ENCODE results near the gene CYP2C19.
"Not testable (repeated sequence)": the region's sequence is repeated elsewhere in the genome, so short reads cannot be mapped to it uniquely, and the experiment has no call there.

CYP2C19 gene

GRCh38 chr10:94762393-94762792, at the start of gene CYP2C19:
TSS of gene CYP2C19 (plus strand) at chr10:94762681. CDS start at chr10:94762706, 25 bp downstream.
- no peak for DNase-seq

DNA sequence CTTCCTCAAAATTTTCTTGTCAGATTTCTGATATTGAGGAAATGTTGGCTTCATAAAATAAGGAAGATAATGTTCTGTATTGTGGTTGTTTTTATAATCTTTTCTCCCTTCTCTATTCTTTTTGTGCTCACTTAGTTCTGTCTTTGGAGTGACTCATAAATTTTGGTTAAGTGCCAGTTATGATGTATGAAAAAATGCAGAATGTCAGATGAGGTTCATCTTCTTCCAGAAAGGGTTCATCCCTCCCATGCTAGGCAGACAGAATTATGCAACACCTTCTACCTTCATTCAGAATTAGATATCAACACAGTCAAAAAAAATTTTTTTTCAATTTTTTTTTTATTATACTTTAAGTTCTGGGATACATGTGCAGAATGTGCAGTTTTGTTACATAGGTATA, 36.6 kb upstream of the CYP2C19 start:
- DNase-seq: no peak

- DNase-seq: no peak
Observed at GRCh38 chr10:94735197-94735596, 27.3 kb upstream of the CYP2C19 start.

DNA sequence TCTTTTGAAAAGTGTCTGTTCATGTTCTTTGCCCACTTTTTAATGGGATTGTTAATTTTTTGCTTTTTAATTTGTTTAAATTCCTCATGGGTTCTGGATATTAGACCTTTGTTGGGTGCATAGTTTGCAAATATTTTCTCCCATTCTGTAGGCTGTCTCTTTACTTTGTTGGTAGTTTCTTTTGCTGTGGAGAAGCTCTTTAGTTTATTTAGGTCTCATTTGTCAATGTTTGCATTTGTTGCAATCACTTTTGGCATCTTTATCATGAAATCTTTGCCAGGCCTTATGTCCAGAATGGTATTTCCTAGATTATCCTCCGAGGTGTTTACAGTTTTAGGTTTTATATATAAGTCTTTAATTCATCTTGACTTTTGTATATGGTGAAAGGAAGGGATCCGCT, 23.9 kb upstream of the CYP2C19 start:
- no peak for DNase-seq

- DNase-seq: no peak
Observed at GRCh38 chr10:94747137-94747536, 15.3 kb upstream of the CYP2C19 start.

GRCh38 chr10:94747838-94748237, 14.6 kb upstream of the CYP2C19 start:
- DNase-seq: no peak

DNA sequence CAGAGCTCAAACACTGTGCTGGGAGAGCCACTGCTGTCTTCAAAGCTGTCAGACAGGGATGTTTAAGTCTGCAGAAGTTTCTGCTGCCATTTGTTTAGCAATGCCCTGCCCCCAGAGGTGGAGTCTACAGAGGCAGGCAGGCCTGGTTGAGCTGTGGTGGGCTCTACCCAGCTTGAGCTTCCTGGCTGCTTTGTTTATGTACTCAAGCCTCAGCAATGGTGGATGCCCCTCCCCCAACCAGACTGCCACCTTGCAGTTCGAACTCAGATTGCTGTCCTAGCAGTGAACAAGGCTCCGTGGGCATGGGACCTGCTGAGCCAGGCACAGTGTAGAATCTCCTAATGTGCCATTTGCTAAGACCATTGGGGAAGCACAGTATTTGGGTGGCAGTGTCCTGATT, 4.6 kb upstream of the CYP2C19 start:
- no peak for DNase-seq

DNA sequence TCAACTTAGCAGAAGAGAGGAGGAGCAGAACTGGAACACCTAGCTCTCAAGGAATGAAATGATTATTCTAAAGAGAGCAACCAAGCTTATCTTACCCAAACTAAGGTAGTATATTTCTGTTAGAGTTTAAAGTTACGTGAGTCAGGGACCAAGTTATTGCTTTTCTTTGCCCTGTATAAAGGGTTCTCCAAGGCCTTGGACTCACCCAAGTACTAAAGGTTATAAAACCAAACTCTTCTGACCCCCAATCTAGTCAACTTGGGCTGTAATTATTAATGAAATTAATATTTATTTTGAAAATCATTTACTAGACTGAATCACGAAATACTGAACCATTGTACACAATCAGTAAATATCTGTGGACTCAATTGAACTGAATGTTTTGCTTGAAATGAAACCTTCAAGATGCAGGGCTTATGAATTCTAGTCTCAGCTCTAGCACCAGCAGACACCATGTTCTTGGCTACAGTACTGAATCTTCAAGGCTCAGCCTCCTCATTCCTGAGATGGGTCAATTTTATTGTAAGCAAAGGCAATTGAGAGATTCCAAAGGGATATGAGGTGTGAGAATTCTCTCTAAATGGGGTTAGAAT, 1.8 kb upstream of the CYP2C19 start:
- no peak for DNase-seq

- DNase-seq: not testable (repeated sequence)
Observed at GRCh38 chr10:94775425-94775824, 12.9 kb downstream of the CYP2C19 start.

DNA sequence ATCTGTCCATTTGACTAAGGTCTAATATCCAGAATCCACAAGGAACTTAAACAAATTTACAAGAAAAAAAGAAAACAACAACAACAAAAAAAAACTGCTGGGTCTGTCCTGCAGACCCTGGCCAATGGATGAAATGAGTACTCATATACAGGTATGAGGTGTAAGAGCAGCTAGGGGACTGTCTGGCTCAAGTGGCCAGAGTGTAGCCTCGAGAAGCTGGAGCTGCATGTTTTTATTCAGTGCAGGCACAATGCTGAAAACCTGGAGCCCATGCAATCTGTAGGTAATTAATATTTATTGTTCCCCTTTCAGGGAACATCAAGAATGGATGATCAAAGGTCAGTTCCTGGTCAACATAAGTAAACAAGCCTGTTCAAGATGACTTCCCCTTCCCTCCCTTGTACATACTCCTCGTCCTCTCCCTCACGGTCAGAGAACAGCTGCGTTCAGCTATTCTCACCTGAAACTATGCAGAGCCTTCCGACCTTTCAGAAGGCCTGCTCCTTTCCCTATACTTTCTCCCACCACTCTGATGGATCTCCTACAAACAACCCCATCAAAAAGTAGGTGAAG, 15.5 kb downstream of the CYP2C19 start:
- no peak for DNase-seq

DNA sequence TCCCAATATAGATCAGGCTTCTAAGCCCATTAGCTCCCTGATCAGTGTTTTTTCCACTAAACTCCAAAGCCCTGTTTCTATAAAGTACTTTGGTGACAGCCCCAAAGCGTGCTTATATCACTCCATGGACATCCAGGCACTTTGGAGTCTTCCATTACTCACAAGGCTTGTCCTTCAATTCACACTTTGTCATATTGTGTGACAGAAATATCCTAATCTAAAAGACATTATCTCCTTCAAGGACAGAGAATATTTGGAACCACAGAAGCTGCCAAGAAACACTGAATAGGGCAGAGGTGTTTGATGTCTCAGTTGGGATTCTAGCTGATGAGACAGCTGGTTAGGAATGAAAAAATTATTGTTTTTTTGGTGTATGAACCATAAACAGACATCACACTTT, 18.4 kb downstream of the CYP2C19 start:
- DNase-seq: no peak

DNA sequence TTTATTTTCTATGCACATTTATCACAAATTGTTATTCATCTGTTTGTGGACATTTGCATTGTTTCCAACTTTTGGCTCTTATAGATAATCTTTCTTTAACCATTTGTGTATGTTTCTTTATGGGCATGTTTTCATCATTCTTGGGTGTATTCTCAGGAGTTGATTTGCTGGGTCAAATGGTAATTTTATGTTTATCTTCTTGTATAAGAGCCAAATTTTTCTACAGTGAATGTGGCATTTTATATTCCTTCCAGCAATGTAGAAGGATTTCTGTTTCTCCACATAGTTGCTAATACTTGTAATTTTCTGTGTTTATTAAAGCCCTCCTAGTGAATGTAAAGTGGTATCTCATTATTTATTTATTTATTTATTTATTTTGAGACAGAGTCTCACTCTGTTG, 21.8 kb downstream of the CYP2C19 start:
- no peak for DNase-seq

DNA sequence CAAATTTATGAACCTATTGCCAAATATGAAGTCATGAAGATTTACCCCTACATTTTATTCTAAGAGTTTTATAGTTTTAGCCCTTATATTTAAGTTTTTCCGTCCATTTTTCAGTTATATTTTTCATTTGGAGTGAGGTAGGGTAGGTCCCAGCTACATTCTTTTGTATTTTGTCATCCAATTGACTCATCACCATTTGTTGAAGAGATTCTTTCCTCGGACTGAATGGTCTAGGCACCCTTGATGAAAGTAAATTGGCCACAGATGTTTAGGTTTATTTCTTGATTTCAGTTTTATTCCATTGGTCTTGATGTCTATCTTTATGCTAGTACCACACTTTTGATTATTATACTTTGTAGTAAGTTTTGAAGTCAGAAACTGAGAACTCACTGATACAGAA, 22.7 kb downstream of the CYP2C19 start:
- DNase-seq: no peak

- not testable (repeated sequence) for DNase-seq
Observed at GRCh38 chr10:94800551-94800950, 38.1 kb downstream of the CYP2C19 start.

- no peak for DNase-seq
Observed at GRCh38 chr10:94803307-94803706, 40.8 kb downstream of the CYP2C19 start.

DNA sequence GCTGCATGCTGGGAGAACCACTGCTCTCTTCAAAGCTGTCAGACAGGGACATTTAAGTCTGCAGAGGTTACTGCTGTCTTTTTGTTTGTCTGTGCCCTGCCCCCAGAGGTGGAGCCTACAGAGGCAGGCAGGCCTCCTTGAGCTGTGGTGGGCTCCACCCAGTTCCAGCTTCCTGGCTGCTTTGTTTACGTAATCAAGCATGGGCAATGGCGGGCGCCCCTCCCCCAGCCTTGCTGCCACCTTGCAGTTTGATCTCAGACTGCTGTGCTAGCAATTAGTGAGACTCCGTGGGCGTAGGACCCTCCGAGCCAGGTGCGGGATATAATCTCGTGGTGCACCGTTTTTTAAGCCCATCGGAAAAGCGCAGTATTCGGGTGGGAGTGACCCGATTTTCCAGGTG, 67.5 kb downstream of the CYP2C19 start:
- DNase-seq: not testable (repeated sequence)

GRCh38 chr10:94846204-94846603, 83.7 kb downstream of the CYP2C19 start:
- DNase-seq: no peak

- no peak for DNase-seq
Observed at GRCh38 chr10:94850766-94851165, 88.3 kb downstream of the CYP2C19 start.

DNA sequence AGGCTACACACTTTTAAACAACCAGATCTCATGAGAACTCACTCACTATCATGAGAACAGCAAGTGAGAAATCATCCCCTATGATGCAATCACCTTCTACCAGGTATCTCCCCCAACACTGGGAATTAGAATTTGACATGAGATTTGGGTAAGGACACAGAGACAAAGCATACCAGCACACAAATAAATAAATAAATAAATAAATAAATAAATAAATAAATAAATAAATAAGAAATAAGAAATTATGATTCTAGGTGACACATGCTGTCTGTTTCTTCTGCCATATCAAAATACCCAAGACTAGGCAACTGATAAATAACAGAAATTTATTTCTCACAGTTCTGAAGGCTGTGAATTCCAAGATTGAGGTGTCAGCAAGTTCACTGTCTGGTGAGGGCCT, 88.8 kb downstream of the CYP2C19 start:
- no peak for DNase-seq

DNA sequence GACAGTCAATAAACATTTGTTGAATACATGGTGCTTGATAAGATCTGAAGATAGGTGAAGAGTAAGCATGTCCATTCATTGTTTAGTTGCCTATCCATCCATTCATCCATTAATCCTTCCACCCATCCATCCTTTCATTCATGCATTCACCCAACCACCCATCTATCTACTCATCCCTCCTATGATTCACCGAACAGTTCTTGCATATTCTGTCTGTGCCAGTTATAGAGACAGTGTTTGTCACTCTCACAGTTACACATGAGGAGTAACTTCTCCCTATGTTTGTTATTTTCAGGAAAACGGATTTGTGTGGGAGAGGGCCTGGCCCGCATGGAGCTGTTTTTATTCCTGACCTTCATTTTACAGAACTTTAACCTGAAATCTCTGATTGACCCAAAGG, 90.0 kb downstream of the CYP2C19 start:
- DNase-seq: no peak

- no peak for DNase-seq
Observed at GRCh38 chr10:94853065-94853464, 90.6 kb downstream of the CYP2C19 start.

DNA sequence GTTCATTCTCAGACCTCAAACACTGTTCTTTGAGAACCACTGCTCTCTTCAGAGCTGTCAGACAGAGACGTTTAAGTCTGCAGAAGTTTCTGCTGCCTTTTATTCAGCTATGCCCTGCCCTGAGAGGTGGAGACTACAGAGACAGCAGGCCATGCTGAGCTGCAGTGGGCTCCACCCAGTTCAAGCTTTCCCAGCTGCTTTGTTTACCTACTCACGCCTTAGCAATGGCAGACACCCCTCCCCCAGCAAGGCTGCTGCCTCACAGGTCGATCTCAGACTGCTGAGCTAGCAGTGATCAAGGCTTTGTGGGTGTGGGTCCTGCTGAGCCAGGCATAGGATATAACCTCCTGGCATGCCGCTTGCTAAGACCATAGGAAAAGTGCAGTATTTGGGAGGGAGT, 95.5 kb downstream of the CYP2C19 start:
- no peak for DNase-seq

- no peak for DNase-seq
Observed at GRCh38 chr10:94859086-94859485, 96.6 kb downstream of the CYP2C19 start.

- DNase-seq: no peak
Observed at GRCh38 chr10:94878649-94879048, 116.2 kb downstream of the CYP2C19 start.

- DNase-seq: no peak
Observed at GRCh38 chr10:94879214-94879613, 116.7 kb downstream of the CYP2C19 start.
